ENCODE measurements around the gene LCN12. TPM values are rescaled to one million over a fixed set of nuclear protein-coding genes. Genes with fewer than 3 reads are reported as not detected.

LCN12 gene
- total RNA-seq, 2 donors from 2014 or later = 0.64 to 2.0 TPM

GRCh38 chr9:136949817-136950655 is 2.0 kb upstream of the LCN12 start:
- peak; percentile 96 for DNase-seq (ENCODE audit: low spot score in 2 of 2)
- Mint-ChIP-seq H3K9me3 (no peaks in the 10 kb centered on the region), H3K36me3 (no peaks in the 10 kb centered on the region), H3K27ac (peak overlapping the region; percentile 84 to 85)
- ATAC-seq = peak; percentile 94 to 98

GRCh38 chr9:136950656-136951276 is 1.3 kb upstream of the LCN12 start:
- DNase-seq (ENCODE audit: low spot score in 2 of 2) (no peak), ATAC-seq (no peak)
- H3K9me3 Mint-ChIP-seq = no peaks in the 10 kb centered on the region
- H3K27ac Mint-ChIP-seq = peak overlapping the region in 1 of 2 donors; percentile 85
- no peaks in the 10 kb centered on the region for H3K36me3 Mint-ChIP-seq

GRCh38 chr9:136952321-136952850 is 313 bp downstream of the LCN12 start:
- Mint-ChIP-seq H3K9me3 (peaks cover 9% of the 10 kb centered on the region in 2 donors), H3K36me3 (no peaks in the 10 kb centered on the region), H3K27ac (no peak overlapping the region)
- no peak for DNase-seq (ENCODE audit: low spot score in 2 of 2)
- no peak for ATAC-seq

GRCh38 chr9:136952876-136953770 is 1.1 kb downstream of the LCN12 start:
- peaks cover 9% of the 10 kb centered on the region in 2 donors for H3K9me3 Mint-ChIP-seq
- no peak overlapping the region for H3K27ac Mint-ChIP-seq
- no peaks in the 10 kb centered on the region for H3K36me3 Mint-ChIP-seq
- ATAC-seq (no peak), DNase-seq (ENCODE audit: low spot score in 2 of 2) (no peak)

GRCh38 chr9:136953771-136954269 is 1.7 kb downstream of the LCN12 start:
- H3K9me3 Mint-ChIP-seq = peaks cover 9% of the 10 kb centered on the region in 2 donors
- no peaks in the 10 kb centered on the region for H3K36me3 Mint-ChIP-seq
- no peak overlapping the region for H3K27ac Mint-ChIP-seq
- no peak for ATAC-seq
- no peak for DNase-seq (ENCODE audit: low spot score in 2 of 2)

- peaks cover 9% of the 10 kb centered on the region in 2 donors for H3K9me3 Mint-ChIP-seq
- no peak overlapping the region for H3K27ac Mint-ChIP-seq
- no peaks in the 10 kb centered on the region for H3K36me3 Mint-ChIP-seq
Measured at GRCh38 chr9:136954270-136955083, 2.4 kb downstream of the LCN12 start.

GRCh38 chr9:136955202-136955942 is 3.3 kb downstream of the LCN12 start:
- H3K9me3 Mint-ChIP-seq = peaks cover 9% of the 10 kb centered on the region in 2 donors
- DNase-seq (ENCODE audit: low spot score in 2 of 2) (no peak), ATAC-seq (no peak)
- no peak overlapping the region for H3K27ac Mint-ChIP-seq
- no peaks in the 10 kb centered on the region for H3K36me3 Mint-ChIP-seq

More at GRCh38 chr9:136954270-136955083, 2.4 kb downstream of the LCN12 start:
- DNase-seq (ENCODE audit: low spot score in 2 of 2) (no peak), ATAC-seq (no peak)

GRCh38 chr9:136955943-136956335 is 3.9 kb downstream of the LCN12 start:
- Mint-ChIP-seq H3K27ac (no peak overlapping the region), H3K9me3 (peaks cover 9% of the 10 kb centered on the region in 2 donors), H3K36me3 (no peaks in the 10 kb centered on the region)
- no peak for ATAC-seq
- no peak for DNase-seq (ENCODE audit: low spot score in 2 of 2)

- no peak overlapping the region for H3K27ac Mint-ChIP-seq
- ATAC-seq (no peak), DNase-seq (ENCODE audit: low spot score in 2 of 2) (no peak)
- no peaks in the 10 kb centered on the region for H3K36me3 Mint-ChIP-seq
- peaks cover 9% of the 10 kb centered on the region in 2 donors for H3K9me3 Mint-ChIP-seq
Measured at GRCh38 chr9:136956604-136957003, 4.5 kb downstream of the LCN12 start.

- DNase-seq (ENCODE audit: low spot score in 2 of 2) (no peak), ATAC-seq (no peak)
- Mint-ChIP-seq H3K27ac (no peak overlapping the region), H3K9me3 (peaks cover 9% of the 10 kb centered on the region in 2 donors), H3K36me3 (no peaks in the 10 kb centered on the region)
Measured at GRCh38 chr9:136957461-136957860, 5.4 kb downstream of the LCN12 start.

GRCh38 chr9:136957901-136958300 is 5.8 kb downstream of the LCN12 start:
- no peak overlapping the region for H3K27ac Mint-ChIP-seq
- ATAC-seq = no peak

GRCh38 chr9:136958473-136958872 is 6.4 kb downstream of the LCN12 start:
- DNase-seq (ENCODE audit: low spot score in 2 of 2) = no peak
- Mint-ChIP-seq H3K9me3 (peaks cover 9% of the 10 kb centered on the region in 2 donors), H3K36me3 (no peaks in the 10 kb centered on the region), H3K27ac (no peak overlapping the region)
- no peak for ATAC-seq

More at GRCh38 chr9:136957901-136958300, 5.8 kb downstream of the LCN12 start:
- H3K36me3 Mint-ChIP-seq = no peaks in the 10 kb centered on the region
- DNase-seq (ENCODE audit: low spot score in 2 of 2) = no peak
- H3K9me3 Mint-ChIP-seq = peaks cover 9% of the 10 kb centered on the region in 2 donors

- Mint-ChIP-seq H3K36me3 (no peaks in the 10 kb centered on the region), H3K27ac (no peak overlapping the region), H3K9me3 (peaks cover 9% of the 10 kb centered on the region in 2 donors)
- no peak for ATAC-seq
- DNase-seq (ENCODE audit: low spot score in 2 of 2) = no peak
Measured at GRCh38 chr9:136958898-136959850, 7.1 kb downstream of the LCN12 start.

- DNase-seq (ENCODE audit: low spot score in 2 of 2) = no peak
- ATAC-seq = no peak
- no peaks in the 10 kb centered on the region for H3K36me3 Mint-ChIP-seq
- peaks cover 9% of the 10 kb centered on the region in 2 donors for H3K9me3 Mint-ChIP-seq
- no peak overlapping the region for H3K27ac Mint-ChIP-seq
Measured at GRCh38 chr9:136960212-136960937, 8.3 kb downstream of the LCN12 start.

Data from activated naive CD4-positive, alpha-beta T cell treated with anti-CD3 and anti-CD28 coated beads, Interleukin-2, amount 50 U/mL, for 72 hours (primary cell).